Lower leg skin (tissue), 3 donors: ENCODE measurements around the gene OTUD5.

Source experiments
- CTCF ChIP-seq, 3 donors: fragments of 450-650 bp; IDR thresholded peaks; one replicate each; pipeline ENCODE4 v1.5.1; 2016; ENCODE audit warnings: antibody characterized with exemption in 3 of 3, mild to moderate bottlenecking in 3 of 3, moderate library complexity in 2 of 3
- POLR2A ChIP-seq, 2 donors: fragments of 450-650 bp; IDR thresholded peaks; one replicate each; pipeline ENCODE4 v1.6.1; 2016 to 2017; ENCODE audit warnings: antibody characterized with exemption in 2 of 2, mild to moderate bottlenecking in 1 of 2, moderate library complexity in 1 of 2

- TF ChIP-seq CTCF (IDR thresholded peaks at IDR 0.05) (peak in 1 of 3 donors; percentile 74), POLR2A (IDR thresholded peaks at IDR 0.05) (no peak)
Measured at GRCh38 chrX:48917139-48918001, 40.0 kb downstream of the OTUD5 start.
